NCI-H526 (cell line): ENCODE data around the gene SYT7.

ENCODE experiments used
- DNase-seq, 2 experiments: peaks; one replicate each; lab custom pipeline; 2025; lab: John Stamatoyannopoulos, UW

Gene SYT7

DNA sequence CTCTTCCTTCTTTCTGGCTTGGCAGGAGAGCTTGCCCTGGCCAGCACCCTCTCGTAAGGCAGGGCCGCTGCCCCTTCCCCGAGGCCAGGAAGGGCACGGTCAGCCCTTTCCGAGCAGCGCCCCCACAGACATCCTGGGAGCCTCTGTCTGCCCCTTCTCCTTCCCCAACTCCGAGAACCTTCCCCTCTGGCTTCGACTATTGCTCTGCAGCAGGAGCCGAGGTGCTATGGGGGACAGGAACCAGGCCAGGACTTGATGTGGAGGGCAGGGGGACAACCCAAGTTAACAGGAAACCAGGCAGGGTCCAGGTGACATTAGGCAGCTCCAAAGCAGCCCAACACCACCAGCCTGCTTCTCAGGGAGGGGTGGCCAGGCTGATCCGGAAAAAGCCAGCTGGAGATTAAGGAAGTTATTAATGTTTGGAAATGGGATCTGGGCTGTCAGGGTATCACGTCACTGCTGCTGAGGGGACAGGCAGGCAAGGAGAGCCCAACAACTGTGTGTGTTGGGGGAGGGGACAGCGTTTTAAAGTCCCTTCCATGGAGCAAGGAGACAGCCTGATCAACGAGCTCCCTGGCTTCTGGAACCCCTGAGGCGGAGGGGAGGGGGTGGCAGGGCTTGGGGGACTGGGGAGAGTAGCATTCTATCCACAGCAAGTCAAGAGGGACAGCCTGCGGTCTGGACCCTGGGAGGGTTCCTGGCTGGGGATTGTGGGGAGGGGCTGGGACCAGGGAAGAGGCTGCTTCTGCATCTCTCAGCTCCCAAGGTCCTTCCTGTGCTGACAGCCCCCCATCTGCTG is 27.3 kb downstream of the SYT7 start:
- DNase-seq: peak in 1 of 2 experiments; percentile 53

GRCh38 chr11:61552108-61552635 is 28.7 kb downstream of the SYT7 start:
- DNase-seq: no peak

GRCh38 chr11:61551634-61552033 is 29.2 kb downstream of the SYT7 start:
- no peak for DNase-seq

GRCh38 chr11:61550665-61551227 is 30.1 kb downstream of the SYT7 start:
- no peak for DNase-seq

GRCh38 chr11:61549662-61550568 is 31.0 kb downstream of the SYT7 start:
- no peak for DNase-seq

GRCh38 chr11:61549177-61549576 is 31.7 kb downstream of the SYT7 start:
- no peak for DNase-seq

DNA sequence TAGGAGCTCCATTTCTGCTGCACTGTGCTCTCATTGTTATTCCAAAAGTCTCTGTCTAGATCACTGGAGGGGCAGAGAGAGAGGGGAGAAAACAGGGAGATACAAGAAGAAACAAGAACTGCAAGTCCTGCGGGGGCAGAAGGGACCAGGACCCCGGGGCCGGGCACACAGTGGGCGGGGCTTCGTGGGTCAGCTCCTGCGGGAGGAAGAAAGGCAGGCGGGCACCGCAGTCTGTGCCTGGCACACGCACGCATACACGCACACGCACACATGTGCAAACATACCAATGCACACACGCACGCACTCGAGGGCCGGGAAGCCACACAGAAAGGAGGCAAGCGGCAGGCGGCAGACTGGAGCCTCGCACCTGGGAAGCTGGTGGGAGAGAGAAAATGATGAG is 33.6 kb downstream of the SYT7 start:
- no peak for DNase-seq

DNA sequence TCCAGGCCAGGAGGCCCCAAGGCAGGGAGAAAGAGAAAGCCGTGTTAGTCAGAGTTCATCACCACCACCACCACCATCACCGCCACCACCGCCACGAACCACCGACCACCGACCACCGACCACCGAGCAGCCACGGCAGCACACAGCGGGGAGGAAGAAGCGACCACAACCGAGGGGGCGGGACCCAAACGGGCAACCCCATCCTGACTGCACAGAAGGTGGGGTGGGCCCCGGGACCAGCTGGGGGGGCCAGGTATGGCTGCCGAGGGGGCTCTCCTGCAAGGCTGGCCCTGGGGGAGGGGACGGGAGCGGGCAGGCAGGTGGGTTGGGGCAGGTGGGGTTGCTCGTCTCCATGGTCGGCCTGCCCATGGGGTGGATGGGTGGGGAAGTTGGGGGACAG is 34.2 kb downstream of the SYT7 start:
- DNase-seq: no peak

DNA sequence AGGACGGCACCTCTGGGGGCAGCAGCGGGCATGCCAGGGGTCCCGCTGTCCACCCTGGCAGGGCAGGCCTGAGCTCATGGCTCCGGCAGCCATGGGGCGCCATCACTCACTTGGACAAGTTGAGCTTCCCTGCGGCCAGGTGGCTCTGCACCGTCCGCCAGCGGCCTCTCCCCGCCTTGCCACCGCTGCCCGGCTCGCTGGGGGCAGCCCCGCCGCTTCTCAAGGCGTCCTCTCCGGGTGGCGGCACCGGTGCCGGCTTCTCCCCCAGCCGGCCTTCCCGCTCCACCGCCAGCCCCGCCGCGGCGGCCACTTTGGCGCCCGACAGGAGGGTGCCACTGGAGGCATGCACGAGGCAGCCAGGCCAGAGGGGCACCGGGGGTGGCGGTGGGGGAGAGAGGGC is 35.0 kb downstream of the SYT7 start:
- DNase-seq: no peak

GRCh38 chr11:61545341-61545740 is 35.5 kb downstream of the SYT7 start:
- DNase-seq: peak in 1 of 2 experiments; percentile 14

DNA sequence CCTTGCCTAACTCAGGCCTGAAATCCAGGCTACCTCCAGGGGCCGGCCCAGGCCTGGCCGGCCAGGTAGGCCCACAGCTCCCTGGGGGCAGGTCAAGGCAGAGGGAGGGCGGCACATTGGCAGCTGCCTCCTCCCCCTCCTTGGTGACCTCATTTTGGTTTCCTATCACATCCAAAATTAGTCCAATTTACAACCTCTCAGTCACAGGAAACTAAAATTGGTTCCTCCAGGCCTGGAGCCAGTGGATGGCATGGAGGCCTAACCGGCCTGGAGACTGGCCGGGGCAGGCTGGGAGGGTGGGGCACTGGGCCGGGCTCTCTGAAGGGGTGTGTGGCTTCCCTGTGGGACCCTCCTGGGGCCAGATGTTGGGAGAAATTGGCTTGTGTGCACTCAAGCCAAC is 36.4 kb downstream of the SYT7 start:
- no peak for DNase-seq

DNA sequence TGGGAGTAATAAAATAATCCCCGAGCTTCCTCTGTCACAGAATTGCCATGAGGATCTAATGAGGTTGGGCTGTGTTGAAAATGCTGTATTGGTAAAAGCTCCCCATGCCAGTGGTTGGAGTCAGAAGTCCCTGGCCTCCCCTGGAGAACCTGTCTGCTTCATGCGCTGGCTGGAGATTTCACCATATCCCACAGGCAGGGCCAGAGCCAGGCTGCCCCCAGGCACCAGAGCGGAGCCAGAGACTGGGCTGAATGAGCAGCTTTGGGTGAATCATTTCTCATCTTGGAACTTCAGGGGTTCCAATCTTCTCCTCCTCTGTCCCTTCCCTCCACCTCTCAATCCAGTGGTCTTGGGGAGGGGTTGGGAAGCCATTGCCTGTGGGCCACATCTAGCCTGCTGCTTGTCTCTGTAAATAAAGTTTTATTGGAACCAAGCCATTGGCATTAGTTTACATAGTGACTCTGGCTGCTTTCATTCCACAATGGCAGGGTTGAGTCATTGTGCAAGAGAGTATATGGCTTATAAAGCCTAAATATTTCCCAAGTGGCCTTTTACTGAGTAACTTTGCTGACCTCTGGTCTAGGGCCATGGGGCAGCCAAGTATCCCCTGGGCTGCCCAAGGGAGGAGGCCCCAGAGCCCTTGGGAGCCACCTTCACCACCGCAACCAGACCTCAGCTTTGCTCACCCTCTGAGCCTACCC is 37.1 kb downstream of the SYT7 start:
- no peak for DNase-seq

DNA sequence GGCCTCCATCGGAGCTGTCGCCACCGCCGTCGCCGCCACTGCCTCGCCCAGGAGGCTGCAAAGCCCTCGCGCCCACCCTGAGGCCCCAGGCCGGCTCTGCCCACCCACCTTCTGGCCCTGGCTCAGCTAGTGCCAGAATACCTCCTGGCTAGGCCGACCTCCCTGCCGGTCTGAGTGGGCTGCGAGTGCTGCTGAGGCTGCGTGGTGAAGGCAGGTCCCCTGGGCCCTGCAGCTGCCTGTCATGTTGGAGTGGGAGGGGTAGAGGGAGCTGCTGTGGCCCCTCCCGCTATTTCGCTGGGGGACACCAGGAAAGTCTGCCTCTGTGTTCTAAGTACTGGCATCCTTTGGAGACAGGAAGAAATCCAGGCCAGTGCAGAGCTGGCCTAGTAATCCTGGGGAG is 38.2 kb downstream of the SYT7 start:
- no peak for DNase-seq

GRCh38 chr11:61542024-61542461 is 38.8 kb downstream of the SYT7 start:
- no peak for DNase-seq

- peak in 1 of 2 experiments; percentile 27 for DNase-seq
Measured at GRCh38 chr11:61541598-61541997, 39.3 kb downstream of the SYT7 start.

DNA sequence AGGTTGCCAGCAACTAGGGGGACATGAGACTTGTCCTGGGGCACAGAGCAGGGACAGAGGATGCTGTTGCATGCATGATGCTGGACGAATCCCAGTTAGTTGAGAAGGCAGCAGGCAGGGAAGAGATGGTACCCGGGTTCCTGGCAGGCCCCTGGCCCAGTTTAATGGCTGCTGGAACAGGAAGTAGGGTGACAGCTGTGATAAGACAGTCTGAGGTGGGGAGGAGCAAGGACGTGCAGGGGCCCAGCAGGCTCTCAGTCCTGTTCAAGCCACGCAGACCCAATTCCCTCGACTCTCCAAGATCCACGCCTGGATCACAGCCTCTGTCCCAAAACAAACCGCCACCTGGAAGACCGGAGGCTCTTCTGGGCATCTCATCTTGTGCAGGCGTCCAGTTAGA is 40.3 kb downstream of the SYT7 start:
- DNase-seq: no peak

DNA sequence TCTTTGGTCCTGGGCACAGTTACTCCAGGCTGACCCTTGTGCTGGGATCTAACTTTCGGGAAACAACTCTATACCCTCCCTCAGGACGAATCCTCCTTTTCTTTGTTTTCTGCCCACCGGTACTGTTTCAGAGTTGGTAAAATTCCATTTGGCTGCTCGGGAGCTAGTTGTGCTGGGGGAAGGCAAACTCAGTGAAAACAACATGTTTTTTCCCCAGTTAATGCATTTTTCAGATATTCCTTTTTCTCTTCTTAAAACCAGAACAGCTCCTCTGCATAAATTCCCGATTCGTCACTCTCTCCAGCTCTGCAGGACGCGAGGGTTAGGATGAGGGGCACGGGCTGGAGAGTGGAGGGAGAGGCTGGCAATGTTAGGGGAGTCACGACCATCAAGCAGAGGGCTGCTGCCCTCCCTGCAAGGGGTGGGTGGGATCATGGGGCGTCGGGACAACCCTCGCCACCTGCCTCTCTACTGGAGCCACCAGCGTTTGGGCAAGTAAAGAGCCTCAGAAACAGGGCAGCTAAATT is 41.0 kb downstream of the SYT7 start:
- DNase-seq: no peak

DNA sequence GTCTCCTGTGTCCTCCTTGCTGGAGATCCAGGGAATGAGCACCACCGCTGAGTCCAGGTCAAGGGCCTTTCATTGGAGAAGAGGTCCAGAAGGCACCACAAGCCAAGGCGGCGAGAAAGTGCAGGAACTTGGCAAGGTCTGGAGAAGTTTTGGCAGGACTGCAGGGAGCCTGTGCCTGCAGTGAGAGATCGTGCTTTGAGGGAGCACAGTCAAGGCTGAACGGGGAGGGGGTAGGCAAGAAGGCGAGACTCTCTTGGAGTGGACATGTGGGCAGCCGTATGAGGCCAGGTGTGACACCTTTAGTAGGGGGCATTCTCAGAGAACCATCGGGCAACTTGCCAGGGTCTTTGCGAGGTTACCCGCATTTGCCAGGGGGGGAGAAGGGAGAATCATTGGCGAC is 41.9 kb downstream of the SYT7 start:
- no peak for DNase-seq

DNA sequence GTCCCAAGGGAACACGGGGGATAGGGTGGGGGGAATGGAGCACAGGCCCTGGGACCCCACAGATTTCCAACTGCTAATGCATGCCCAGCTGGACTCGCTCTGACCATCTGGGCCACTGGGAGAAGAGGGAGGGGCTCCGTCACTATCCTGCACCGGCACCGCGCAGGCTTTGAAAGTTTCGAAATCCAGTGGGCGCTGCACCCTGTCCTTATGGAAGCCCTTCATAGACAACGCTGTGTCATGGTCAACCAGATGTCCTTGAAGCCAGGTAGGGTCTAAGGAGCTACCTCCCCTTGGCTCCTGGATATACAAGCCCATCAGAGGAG is 42.3 kb downstream of the SYT7 start:
- DNase-seq: no peak

GRCh38 chr11:61537326-61537725 is 43.5 kb downstream of the SYT7 start:
- DNase-seq: no peak

DNA sequence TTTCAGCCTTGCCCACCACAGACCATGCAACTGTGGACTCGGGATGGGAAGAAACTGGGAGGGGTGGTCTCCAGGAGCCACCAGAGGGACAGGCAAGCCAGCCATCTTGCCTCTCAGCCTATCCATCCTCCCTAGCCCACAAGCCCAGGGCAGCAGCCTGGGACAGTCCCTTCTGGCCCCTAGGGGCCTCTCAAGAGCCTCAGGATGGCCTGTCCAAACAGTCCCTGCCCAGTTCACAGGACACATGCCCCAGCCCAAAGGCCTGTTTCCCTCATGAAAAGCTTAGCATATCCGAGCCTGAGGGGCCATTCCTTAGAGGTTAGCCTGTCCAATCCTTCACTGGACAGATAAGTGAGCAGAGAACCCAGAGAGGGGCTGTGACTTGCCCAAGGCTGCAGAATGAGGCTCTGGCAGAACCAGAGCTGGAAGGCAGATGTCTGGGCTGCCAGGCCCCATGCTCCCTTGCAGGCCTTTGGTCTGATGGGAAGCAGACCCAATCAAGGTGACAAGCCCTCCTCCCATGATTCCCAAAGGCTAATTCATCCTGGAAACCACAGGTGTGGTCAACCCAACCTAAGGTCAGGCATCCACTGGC is 44.1 kb downstream of the SYT7 start:
- DNase-seq: no peak
